IMR-90 (cell line): ENCODE results near the gene SIDT1.

Source experiments
- BHLHE40 ChIP-seq: fragments of 150-350 bp; IDR thresholded peaks from 2 replicates; pipeline ENCODE4 v1.6.1; 2016; ENCODE audit warnings: mild to moderate bottlenecking, low read depth, low read length
- CEBPB ChIP-seq: IDR thresholded peaks from 2 replicates; pipeline ENCODE4 v1.6.1; 2012; ENCODE audit warnings: low read depth, low read length, improper control_type of control experiment
- CHD1 ChIP-seq: IDR thresholded peaks from 2 replicates; pipeline ENCODE4 v1.6.1; 2012; ENCODE audit warnings: low read depth, low read length, improper control_type of control experiment
- CTCF ChIP-seq: conservative IDR thresholded peaks from 2 replicates; pipeline ENCODE4 v1.5.1; 2012; ENCODE audit warnings: mild to moderate bottlenecking, low read depth, low read length, improper control_type of control experiment
- FOS ChIP-seq: fragments of 150-350 bp; IDR thresholded peaks from 2 replicates; pipeline ENCODE4 v1.6.1; 2016; ENCODE audit warnings: low read depth, low read length
- MAFK ChIP-seq: IDR thresholded peaks from 2 replicates; pipeline ENCODE4 v1.6.1; 2012; ENCODE audit warnings: low read depth, low read length, improper control_type of control experiment
- MXI1 ChIP-seq: IDR thresholded peaks from 2 replicates; pipeline ENCODE4 v1.6.1; 2012; ENCODE audit warnings: low read depth, mild to moderate bottlenecking, low read length, moderate library complexity, borderline replicate concordance
- POLR2A ChIP-seq: IDR thresholded peaks from 2 replicates; pipeline ENCODE4 v1.6.1; 2012; ENCODE audit warnings: mild to moderate bottlenecking, low read depth, low read length
- RAD21 ChIP-seq: IDR thresholded peaks from 2 replicates; pipeline ENCODE4 v1.6.1; 2012; ENCODE audit warnings: low read length, improper control_type of control experiment
- RCOR1 ChIP-seq: IDR thresholded peaks from 2 replicates; pipeline ENCODE4 v1.6.1; 2012; ENCODE audit warnings: mild to moderate bottlenecking, low read length, improper control_type of control experiment; ENCODE audit not compliant: insufficient replicate concordance
- SMC3 ChIP-seq: fragments of 150-350 bp; IDR thresholded peaks from 2 replicates; pipeline ENCODE4 v1.6.1; 2016; ENCODE audit warnings: low read depth, mild to moderate bottlenecking, antibody characterized with exemption, low read length, moderate library complexity
- TF ChIP-seq, protein P1 (sequence below): fragments of 150-350 bp; IDR thresholded peaks from 2 replicates; pipeline ENCODE4 v1.6.1; 2017; ENCODE audit warnings: mild to moderate bottlenecking, antibody characterized with exemption, low read length, low read depth

- TF ChIP-seq SMC3 (no peak), CTCF (no peak), CEBPB (no peak), MAFK (no peak), POLR2A (no peak), RCOR1 (no peak), MXI1 (no peak), FOS (no peak), BHLHE40 (no peak), CHD1 (no peak), RAD21 (no peak)
- TF ChIP-seq, protein P1, sequence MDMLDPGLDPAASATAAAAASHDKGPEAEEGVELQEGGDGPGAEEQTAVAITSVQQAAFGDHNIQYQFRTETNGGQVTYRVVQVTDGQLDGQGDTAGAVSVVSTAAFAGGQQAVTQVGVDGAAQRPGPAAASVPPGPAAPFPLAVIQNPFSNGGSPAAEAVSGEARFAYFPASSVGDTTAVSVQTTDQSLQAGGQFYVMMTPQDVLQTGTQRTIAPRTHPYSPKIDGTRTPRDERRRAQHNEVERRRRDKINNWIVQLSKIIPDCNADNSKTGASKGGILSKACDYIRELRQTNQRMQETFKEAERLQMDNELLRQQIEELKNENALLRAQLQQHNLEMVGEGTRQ = no peak
Observed at GRCh38 chr3:113663761-113664160, 131.4 kb downstream of the SIDT1 start.
